IPS DF 6.9 (cell line): ENCODE data around the gene ENTREP3.
A peak's percentile ranks its signal among the peaks of the same experiment; 100 is the strongest.
"Not testable (repeated sequence)": the region's sequence is repeated elsewhere in the genome, so short reads cannot be mapped to it uniquely, and the experiment has no call there.

Source experiments
- DNase-seq: peaks from one replicate; pipeline ENCODE4 v3.0.0-alpha.2; 2013; ENCODE audit warnings: low read depth, low spot score
- H3K27ac ChIP-seq: one replicate; pipeline ENCODE4 v1.5.1; 2013; ENCODE audit warnings: low read length, control low read depth
- H3K27me3 ChIP-seq: 2 replicates; pipeline ENCODE4 v1.6.1; 2013; ENCODE audit warnings: mild to moderate bottlenecking, low read length; ENCODE audit not compliant: control insufficient read depth, insufficient read depth
- H3K36me3 ChIP-seq: 2 replicates; pipeline ENCODE4 v1.6.1; 2013; ENCODE audit warnings: low read length; ENCODE audit not compliant: control insufficient read depth, insufficient read depth
- H3K4me1 ChIP-seq: 2 replicates; pipeline ENCODE4 v1.6.1; 2013; ENCODE audit warnings: low read length; ENCODE audit not compliant: control insufficient read depth, insufficient read depth
- H3K4me3 ChIP-seq: 2 replicates; pipeline ENCODE4 v1.5.1; 2013; ENCODE audit warnings: mild to moderate bottlenecking, low read length
- H3K9me3 ChIP-seq: 2 replicates; pipeline ENCODE4 v1.6.1; 2013; ENCODE audit warnings: low read length, inconsistent platforms; ENCODE audit not compliant: control insufficient read depth, insufficient read depth
- WGBS: extraction: QIAGEN DNeasy Blood & Tissue Kit; methylation state at CpG from one replicate; pipeline ENCODE4 v1.1.7; 2013; ENCODE audit warnings: mixed read lengths, missing lambda C conversion rate; ENCODE audit not compliant: insufficient read length, insufficient coverage; 5-methylcytosine and 5-hydroxymethylcytosine counted together

The ENTREP3 gene

GRCh38 chr1:155223047-155223446, 32.2 kb downstream of the ENTREP3 start:
- no peak overlapping the region for H3K27ac ChIP-seq
- H3K9me3 ChIP-seq, result no peaks in the 10 kb centered on the region
- peaks cover 3% of the 10 kb centered on the region for H3K4me1 ChIP-seq
- no peaks in the 10 kb centered on the region for H3K27me3 ChIP-seq
- H3K4me3 ChIP-seq, result no peak overlapping the region
- H3K36me3 ChIP-seq, result no peaks in the 10 kb centered on the region
- WGBS, result no CpG with 5 or more reads among the region's 7 CpGs
- DNase-seq, result no peak

GRCh38 chr1:155220211-155220965, 34.9 kb downstream of the ENTREP3 start:
- no CpG with 5 or more reads among the region's 10 CpGs for WGBS
- not testable (repeated sequence) for H3K27ac ChIP-seq, DNase-seq, H3K36me3 ChIP-seq, H3K4me1 ChIP-seq, H3K4me3 ChIP-seq, H3K27me3 ChIP-seq, H3K9me3 ChIP-seq

DNA sequence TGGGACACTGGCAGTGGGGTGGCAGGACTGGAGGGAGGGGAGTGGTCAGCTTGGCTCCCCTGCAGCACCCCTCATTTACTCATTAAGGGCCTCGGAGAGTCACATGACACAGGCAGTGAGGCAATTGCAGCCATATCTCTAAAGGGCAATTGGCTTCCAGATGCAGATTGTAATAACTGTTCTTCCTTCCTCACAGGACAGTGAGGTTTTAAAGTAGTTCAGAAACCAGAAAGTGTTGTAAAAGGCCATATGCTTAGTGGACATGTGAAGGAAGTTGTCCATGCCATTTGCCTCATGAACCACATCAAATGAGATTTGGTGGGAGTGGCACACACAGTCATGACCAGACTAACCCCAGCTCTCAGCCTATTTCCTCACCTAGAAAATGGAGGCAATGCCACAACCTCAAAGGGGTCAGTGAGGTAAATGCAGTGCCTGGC, 35.7 kb downstream of the ENTREP3 start:
- no CpG with 5 or more reads among the region's 1 CpG for WGBS
- H3K27ac ChIP-seq, result no peak overlapping the region
- no peaks in the 10 kb centered on the region for H3K36me3 ChIP-seq
- DNase-seq, result no peak
- H3K27me3 ChIP-seq, result no peaks in the 10 kb centered on the region
- no peaks in the 10 kb centered on the region for H3K9me3 ChIP-seq
- H3K4me1 ChIP-seq, result no peaks in the 10 kb centered on the region
- no peak overlapping the region for H3K4me3 ChIP-seq

DNA sequence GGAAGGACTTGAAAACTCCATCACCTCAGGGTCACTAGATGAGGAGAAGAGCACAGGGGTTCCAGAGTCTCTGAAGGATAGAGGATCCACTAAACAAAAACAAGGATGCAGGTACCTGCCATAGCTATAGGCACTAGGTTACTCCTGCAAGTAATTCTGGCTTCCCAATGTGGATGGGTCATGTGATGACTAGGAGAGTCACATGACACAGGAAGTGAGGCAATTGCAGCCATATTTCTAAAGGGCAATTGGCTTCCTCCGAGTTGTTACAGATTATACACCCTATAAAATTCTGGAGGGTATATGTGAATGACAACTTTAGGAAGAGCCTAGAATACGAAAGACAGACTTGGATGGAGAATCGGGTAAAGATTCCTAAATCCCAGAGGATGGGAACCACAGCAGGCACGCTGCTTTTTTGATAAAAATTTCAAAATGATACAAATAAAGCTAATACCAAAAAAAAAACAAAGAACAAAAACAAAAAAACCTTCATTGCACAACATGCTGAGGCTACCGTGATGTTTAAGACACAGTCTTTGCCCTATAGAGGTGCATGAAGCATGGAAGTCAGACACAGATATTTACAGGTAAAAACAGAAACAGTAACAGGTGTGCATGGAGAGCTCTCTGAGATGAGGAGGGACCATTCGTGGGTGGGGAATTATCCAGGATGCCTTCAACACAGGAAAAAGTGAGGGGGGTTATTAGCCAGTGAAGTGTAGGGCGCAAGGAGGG, 36.3 kb downstream of the ENTREP3 start:
- no peak overlapping the region for H3K4me3 ChIP-seq
- no peak for DNase-seq
- WGBS, result no CpG with 5 or more reads among the region's 7 CpGs
- H3K4me1 ChIP-seq, result no peaks in the 10 kb centered on the region
- H3K27ac ChIP-seq, result no peak overlapping the region
- no peaks in the 10 kb centered on the region for H3K9me3 ChIP-seq
- no peaks in the 10 kb centered on the region for H3K27me3 ChIP-seq
- no peaks in the 10 kb centered on the region for H3K36me3 ChIP-seq

DNA sequence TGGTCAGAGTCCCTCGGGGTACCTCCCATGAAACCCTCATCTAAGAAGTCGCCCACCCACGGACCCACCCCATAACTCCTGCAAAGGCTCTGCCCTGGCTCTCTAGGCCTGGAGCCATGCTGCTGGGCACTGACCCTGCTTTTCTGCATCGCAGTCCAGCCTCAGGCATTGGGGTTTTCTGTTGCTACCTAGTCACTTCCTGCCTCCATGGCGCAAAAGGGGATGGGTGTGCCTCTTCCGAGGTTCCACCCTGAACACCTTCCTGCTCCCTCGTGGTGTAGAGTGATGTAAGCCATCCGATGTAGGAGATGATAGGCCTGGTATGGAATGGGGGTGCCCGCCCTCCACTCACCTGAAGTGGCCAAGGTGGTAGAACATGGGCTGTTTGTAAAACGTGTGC, 40.6 kb downstream of the ENTREP3 start:
- no CpG with 5 or more reads among the region's 10 CpGs for WGBS
- not testable (repeated sequence) for H3K27me3 ChIP-seq, H3K4me3 ChIP-seq, H3K9me3 ChIP-seq, DNase-seq, H3K27ac ChIP-seq, H3K4me1 ChIP-seq, H3K36me3 ChIP-seq

DNA sequence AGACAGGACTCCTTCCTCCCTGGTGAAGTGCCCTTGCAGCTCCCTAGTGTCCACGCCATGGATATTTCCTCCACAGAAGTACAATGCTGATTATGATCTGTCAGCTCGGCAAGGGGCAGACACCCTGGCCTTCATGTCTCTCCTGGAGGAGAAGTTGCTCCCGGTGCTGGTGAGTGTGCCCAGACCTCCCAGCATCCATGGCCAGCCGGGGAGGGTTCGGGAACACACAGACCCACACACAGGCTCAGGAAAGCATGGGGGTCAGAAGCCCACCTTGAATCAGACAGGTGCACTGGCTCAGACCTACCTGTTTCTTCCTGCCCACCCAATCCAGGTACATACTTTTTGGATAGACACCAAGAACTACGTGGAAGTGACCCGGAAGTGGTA, 43.2 kb downstream of the ENTREP3 start:
- H3K4me3 ChIP-seq, DNase-seq, H3K36me3 ChIP-seq, H3K4me1 ChIP-seq, H3K9me3 ChIP-seq, H3K27me3 ChIP-seq, H3K27ac ChIP-seq: not testable (repeated sequence)
- WGBS, result no CpG with 5 or more reads among the region's 7 CpGs

DNA sequence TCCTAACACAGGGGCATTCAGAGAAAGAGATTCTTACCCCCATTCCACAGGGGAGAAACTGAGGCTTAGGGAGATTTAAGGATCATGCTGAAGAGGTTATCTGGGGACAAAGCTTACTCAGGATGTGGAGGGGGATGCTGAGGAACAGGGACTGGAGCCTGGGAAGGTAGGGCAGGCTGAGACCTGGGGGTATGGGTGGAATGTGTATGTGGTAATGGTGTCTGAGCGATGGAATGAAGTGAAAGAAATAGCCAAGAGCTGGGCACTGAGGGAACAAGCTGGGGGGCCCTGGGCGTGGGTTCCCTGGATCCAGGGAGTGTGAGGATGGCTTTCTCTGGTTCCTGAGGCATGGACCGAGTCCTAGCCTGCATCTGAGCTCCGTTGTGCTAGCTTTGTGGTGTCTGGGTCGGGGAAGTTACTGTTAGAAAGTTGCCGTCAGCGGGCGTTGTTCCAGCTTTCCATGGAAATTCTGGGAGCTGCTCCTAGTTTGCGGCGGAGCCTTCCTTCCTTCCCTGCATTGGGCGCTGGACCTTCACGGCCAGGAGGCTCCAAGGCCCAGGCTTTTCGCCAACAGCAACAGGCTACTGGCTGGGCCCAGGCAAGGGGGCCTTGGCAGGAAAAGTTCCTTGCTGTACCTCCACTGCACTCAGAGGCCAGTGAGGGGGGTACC, 43.8 kb downstream of the ENTREP3 start:
- not testable (repeated sequence) for DNase-seq, H3K27me3 ChIP-seq, H3K27ac ChIP-seq

GRCh38 chr1:155210314-155211104, 44.8 kb downstream of the ENTREP3 start:
- no peak overlapping the region for H3K4me3 ChIP-seq
- H3K27ac ChIP-seq, result no peak overlapping the region
- no peaks in the 10 kb centered on the region for H3K36me3 ChIP-seq
- DNase-seq, result no peak
- no peaks in the 10 kb centered on the region for H3K27me3 ChIP-seq
- no peaks in the 10 kb centered on the region for H3K9me3 ChIP-seq
- WGBS, result no CpG with 5 or more reads among the region's 4 CpGs
- peaks cover 5% of the 10 kb centered on the region; the same call in 1 of the 2 replicates for H3K4me1 ChIP-seq

More for the DNA sequence above, 43.8 kb downstream of the ENTREP3 start:
- H3K9me3 ChIP-seq, H3K36me3 ChIP-seq, H3K4me3 ChIP-seq, H3K4me1 ChIP-seq: not testable (repeated sequence)
- WGBS, result no CpG with 5 or more reads among the region's 13 CpGs

DNA sequence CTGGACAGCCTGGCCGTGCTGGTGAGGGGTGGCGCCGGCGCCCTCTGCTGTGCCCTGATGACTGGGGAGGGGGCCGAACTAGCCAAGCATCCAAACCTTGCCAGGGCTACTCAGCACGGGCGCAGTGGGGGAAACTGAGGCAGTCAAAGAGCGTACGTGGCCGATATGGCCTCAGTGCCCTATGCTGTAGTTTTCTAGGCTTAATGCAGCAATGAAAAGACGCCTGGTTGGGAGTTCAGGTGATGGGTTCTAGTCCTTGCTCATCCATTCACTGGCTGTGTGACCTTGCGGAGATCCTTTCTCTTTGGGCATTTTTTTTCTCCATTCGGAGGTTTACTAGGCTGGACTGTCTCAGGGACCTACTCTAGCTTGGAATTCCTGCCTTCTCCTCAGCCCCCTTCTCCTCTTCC, 46.0 kb downstream of the ENTREP3 start:
- no CpG with 5 or more reads among the region's 13 CpGs for WGBS
- Histone ChIP-seq H3K36me3 (no peaks in the 10 kb centered on the region), H3K27ac (no peak overlapping the region), H3K4me3 (peak overlapping the region; percentile 97), H3K9me3 (no peaks in the 10 kb centered on the region), H3K4me1 (peaks cover 5% of the 10 kb centered on the region; the same call in 1 of the 2 replicates), H3K27me3 (no peaks in the 10 kb centered on the region)
- no peak for DNase-seq
